ENCODE measurements around the gene LRCH3.

DNA sequence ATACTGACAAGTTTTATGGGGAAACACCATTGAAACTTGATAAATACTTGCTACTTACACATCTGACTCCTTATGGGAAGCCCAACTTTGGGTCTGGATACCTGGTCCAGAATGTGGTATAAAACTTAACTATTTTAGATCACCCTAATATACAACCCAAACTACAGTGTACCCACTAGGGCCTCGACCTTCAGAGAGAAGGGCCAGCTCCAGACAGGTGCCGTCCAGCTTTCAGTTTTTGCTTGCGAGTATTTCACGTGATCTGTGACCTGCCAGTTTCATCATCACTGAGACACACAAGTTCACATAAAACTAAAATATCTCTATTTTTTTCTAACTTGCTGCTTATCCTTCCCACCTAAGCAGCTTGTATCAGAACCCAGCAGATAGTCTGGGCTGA is 99.6 kb downstream of the LRCH3 start:
- no peak for TF ChIP-seq POLR2AphosphoS5 (IDR thresholded peaks at IDR 0.05; ENCODE audit: insufficient read depth in 1 of 2, low read depth in 1 of 2)
- TF ChIP-seq CTCF (IDR thresholded peaks at IDR 0.05): no peak

All from vagina (tissue), 2 donors.